NCI-H146 (cell line): Measurements from ENCODE around the gene KDM4B.

ENCODE experiments used
- DNase-seq: peaks from one replicate; lab custom pipeline; 2025; lab: John Stamatoyannopoulos, UW

Gene KDM4B

DNA sequence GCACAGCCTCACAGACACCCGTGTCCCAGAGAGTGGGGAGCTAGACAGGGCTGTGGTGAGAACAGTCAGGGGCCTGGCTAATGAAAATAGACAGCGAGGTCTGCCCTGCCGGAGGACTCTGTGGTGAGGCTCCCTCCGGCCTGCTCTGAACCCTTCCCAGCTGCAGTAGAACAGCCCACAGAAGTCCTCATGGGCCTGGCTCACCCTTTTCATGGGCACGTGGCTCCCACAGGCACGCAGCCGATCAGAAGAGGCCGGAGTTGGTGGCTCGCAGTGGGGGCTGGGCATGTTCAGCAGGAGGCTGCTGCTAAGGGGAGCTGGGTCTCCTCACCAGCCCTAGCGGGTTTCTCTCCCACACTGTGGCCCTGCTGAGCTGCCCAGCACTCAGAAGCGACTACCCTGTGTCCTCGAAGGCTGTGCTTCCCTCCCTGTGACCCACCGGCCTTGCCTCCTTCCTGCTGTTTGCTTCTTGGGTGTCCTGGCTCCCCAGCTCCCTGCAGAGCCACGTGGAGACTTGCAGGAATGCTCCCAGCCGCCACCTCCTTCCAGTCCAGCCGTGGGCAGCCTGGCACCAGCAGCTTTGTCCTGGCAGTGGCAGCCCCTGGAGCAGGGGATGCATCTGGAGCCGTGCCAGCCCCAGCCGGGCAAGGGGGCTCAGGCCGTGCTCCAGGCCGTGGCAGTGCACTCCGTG, 138.7 kb downstream of the KDM4B start:
- no peak for DNase-seq

DNA sequence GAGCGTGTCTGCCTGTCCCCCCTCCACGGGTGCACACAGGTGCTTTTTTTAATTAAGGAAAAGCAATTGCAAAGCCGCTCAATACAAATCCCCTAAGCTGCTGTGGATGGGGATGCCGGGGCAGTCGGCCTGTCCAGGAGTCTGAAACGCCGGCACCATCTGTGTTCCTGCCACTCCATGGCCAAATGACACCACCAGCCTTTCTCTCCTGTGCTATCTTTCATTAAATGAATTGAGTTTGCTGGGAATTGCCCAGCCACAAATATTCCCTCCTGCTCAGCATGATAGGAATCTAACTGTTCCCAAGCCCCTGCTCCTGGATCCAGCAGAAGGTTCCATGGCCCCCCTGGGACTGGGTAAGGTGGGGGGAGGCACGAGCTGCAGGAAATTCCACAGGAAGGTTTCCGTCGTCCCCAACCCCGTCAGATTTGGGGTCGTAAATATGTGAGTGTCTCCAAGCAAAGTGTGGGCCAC, 139.2 kb downstream of the KDM4B start:
- DNase-seq = no peak

DNA sequence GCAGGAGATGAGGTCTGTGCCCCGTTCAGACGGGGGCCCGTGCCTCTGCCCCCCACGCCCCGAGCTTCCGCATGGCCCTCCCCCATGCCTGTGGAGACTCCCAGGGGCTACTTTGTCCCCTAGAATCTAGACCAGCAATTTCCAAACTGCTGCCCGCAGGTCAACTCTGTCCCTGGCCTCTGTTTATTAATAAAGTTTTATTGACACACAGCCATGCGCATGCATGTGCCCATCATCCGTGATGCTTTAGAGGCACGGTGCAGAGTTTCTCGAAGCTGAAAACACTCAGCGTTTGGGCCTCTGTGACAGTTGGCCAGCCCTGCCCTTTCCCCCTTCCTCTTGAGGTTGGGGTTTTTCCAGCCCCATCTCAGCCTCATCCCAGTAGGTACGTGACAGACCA, 140.0 kb downstream of the KDM4B start:
- DNase-seq = no peak

DNA sequence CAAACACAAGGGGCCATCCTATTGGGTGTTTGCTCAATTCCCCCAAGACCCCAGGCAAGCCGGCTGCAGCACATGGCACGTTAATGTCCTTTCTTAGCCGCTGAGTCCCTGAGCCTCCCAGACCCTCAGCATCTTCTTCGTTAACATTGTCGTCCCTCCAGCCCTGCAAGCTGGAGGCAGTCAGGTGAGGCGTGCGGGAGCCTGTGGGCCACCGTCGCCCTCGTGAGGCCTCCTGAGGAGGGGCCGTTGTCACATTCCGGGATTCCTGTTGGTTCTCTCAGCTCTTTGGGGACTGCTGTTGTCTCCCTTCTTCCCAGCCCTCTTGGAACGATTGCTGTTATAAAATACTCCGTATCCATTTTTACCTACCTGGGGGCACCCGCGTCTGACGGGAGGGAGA, 140.6 kb downstream of the KDM4B start:
- no peak for DNase-seq

DNA sequence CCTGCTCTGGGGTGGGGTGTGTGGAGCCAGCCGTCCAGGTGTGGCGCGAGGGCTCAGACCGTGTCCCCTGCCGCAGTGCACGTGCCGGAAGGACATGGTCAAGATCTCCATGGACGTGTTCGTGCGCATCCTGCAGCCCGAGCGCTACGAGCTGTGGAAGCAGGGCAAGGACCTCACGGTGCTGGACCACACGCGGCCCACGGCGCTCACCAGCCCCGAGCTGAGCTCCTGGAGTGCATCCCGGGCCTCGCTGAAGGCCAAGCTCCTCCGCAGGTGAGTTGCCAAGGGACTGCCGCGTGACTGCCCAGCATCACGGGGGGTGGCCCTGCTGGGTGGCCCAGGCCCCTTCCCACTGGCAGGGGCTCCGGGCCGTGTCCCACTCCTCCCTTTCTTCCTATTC, 141.6 kb downstream of the KDM4B start:
- DNase-seq = no peak

DNA sequence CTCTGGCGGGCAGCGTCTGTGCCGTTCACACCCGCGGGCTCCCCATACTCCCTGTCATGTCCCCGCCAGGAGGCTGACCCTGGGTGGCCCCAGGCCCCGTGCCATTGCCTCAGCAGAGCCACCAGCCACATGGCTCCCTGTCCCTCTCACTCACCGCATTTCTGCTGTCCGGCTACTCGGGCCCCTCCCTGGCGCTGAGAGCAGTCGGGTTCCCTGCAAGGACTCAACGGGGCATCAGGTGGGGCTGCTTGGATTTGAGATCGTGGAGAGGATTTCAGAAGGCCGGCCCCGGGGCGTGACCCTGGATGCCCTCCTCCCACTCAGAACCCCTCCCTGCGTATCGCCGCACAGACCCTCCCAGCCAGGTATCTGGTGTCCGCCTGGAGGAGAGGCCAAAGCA, 142.1 kb downstream of the KDM4B start:
- no peak for DNase-seq

DNA sequence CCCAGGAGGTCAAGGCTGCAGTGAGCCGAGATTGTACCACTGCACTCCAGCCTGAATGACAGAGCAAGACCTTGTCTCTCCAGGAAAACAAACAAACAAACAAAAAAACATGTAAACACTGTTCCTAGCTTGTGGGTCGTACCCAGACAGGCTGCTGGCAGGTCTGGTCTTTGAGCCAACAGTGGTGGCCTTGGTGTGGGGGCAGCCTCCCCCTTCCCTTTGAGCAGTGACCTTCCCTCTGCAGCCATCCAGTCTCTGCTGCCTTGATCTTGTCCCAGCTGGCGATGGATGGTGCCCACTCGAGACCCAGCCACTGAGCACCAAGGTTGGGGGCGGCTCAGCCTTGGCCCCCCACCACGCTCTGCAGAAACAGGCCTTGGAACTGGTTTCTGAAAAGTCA, 143.3 kb downstream of the KDM4B start:
- no peak for DNase-seq

DNA sequence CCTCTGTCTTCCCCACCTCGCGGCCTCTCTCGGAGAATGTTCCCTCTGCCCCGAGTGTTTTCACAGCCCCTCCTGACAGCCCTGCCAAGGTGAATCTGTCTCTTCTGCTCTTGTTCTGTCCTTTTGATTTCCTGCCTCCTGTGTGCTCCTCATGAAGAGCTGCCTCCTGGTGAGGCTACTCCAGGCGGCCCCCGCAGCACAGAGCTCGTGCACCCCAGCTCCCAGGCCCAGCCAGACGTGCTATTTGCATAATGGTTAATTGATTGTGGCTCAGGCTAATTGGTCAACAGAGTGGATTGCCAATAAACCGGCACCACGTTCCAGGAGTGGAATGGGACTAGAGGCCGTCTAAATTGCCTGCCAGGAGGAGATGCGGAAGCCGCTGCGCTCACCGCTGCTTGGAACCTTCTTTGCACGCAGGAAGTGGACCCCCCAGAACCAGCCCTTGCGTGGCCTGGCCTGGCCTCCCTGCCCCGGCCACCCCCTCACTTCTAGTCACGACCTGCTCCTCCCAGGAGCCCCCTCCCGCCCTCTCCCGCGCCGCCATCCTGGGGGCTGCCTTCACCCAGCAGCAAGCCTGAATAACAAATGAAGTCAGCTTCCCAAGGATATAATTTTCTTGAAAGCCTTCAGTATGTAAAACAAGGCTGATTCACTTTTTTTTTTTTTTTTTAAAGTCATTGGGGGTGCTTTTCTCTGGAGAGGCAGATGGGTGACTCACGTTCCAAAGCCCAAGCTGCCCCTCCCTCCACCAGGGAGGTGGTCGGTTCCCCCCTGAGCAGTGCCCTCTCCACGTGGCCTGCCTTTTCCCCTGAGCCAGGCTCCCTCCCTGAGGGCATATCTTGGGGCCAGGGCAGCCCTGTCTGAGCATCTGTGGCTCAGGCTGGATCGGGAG, 144.0 kb downstream of the KDM4B start:
- no peak for DNase-seq

DNA sequence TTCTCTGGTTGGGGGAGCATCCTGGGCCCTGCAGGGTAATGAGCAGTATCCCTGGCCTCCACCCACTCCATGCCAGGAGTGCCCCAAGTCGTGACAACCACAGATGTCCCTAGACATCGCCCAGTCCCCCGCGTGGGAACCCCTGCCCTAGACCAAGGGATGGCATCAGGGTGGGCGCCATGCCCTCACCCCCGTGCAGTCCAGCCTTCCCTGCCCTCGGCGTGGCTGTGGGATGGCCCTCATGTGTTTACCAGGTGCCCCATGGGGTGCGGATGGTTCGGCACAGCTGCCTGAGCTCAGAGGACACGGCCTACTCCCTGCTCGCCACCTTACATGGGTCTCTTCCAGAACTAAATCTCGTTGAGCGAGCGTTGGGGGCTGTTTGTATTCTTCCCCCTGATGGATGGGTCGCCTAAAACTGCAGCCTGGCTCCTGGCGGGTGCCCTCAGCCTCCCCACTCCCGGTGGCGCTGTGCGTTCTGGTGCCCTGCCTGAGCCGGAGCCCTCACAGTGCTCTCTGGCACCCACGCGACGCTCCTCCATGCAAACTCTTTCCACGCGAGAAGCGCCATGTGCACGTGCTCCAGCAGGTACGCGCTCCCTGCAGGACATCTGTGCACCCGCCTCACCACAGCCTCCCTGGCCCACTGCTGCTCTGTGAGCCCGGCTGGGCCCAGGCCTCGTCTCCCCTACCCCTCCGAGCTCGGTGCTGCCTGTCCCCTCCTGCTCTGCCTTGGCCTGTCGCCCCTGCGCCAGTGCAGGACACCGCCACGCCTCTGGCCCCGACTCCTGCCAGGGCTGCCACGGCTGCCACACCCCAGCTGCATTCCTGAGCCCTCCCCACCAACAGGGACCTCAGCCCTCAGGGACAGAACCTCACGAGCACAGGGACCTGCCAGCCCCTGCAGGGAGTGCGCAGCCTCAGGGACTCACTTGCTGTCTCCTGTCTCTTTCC, 145.0 kb downstream of the KDM4B start:
- DNase-seq = no peak

DNA sequence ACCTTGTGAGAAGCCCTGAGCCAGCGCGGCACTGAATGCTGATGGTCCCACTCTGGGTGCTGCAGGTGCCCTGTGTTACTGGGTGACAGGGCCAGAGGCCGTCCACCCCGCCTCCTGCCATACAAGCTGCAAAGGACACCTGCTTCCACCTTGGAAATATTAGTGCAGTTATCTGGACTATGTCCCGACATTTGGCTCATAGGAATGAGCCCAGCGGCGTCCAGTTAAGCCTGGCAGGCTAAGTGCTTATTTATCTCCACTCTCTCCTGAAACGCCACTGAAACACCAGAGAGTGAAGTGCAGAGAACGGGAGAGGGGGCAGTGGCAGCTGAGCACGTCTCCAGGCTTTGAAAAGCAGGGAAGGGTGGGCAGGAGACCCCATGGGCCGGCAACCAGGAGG, 145.8 kb downstream of the KDM4B start:
- DNase-seq = no peak

DNA sequence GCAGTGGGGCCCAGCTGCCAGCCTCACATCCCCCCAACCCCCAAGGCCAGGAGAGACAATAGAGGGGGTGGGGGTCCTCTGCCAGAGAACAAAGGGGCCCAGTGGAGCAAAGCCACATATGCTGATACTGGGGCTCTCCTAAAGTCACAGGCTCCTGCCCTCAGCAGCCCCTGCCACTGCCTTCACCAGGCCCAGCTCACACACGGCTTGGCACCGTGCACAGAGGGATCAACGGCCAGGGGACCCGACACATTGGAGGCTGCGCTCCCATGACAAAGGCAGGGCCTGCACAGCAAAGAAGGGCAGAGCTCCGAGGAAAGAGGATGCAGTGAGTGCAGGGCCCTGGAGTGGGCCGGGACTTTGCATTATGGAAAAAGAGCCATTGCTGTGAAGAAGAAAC, 146.4 kb downstream of the KDM4B start:
- no peak for DNase-seq

DNA sequence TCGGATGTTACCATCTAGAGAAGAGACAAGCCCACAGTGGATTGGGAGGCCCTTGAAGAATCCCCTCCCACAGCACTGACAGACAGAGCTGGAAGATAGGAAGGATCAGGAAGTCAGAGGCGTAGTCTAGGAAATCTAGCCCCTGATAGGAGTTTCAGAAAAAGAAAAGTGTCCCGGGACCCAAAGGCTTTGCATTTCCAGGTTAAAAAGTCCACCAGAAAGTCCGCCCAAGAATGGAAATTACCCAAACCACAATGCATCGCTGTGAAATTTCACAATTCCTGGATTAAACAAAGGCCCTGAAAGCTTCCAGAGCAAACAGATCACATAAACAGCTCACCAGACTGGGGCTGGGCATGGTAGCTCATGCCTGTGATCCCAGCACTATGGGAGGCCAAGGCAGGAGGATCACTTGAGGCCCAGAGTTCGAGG, 146.9 kb downstream of the KDM4B start:
- DNase-seq = no peak

DNA sequence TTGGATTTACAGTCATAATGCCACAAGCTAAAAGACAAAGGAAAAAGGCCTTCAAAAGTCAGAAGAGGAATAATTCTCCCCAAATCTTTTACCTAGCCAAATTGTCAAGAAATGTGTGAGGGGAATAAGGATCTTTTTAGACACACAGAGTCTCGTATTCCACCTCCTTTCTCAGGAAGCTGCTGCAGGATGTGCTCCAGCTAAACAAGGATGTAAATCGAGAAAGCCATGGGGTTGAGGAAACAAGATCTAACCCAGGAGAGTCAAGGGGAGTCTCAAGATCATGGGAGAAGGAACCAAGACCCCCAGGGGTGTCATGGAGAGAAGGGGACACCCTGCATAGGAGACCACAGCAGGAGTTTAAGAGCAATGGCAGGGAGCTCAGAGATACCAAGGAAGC, 147.4 kb downstream of the KDM4B start:
- no peak for DNase-seq

DNA sequence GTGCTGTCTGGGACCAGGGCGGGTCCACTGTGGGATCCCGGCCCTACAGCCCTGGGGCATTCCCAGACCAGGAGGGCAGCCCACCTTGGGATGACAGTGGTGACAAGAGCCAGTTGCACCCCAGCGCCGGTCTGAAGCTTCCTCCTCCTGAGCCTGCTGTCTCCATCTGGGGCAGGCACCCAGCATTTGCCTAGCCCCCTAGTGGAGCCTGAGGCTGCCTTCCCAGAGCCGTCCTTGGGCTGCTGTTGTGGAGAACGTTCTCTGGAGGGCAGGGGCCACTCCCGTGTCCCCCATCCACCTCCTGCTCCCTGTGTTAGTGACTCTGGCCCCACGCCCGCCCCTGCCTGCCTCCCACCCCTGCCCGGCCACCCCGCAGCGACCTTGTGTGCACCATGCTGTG, 148.5 kb downstream of the KDM4B start:
- DNase-seq = no peak

DNA sequence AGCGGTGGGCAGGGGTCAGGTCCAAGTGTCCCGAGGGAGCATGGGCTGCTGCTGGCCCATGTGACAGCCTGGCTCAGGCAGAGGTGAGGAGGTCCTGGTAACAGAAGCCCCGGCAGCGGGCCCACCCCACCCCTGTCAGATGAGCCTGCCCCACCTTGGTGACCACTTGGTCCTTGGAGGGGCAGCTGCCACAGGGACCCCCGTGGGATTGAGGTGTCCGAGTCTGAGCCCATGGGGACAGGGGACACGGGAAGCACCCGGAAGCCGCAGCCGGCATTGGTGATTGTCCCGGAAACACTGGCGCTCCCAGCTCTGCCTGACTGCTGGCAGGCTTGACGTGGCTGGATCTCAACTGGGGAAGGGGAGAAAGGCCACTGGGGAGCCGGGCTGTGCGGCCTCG, 149.1 kb downstream of the KDM4B start:
- no peak for DNase-seq

DNA sequence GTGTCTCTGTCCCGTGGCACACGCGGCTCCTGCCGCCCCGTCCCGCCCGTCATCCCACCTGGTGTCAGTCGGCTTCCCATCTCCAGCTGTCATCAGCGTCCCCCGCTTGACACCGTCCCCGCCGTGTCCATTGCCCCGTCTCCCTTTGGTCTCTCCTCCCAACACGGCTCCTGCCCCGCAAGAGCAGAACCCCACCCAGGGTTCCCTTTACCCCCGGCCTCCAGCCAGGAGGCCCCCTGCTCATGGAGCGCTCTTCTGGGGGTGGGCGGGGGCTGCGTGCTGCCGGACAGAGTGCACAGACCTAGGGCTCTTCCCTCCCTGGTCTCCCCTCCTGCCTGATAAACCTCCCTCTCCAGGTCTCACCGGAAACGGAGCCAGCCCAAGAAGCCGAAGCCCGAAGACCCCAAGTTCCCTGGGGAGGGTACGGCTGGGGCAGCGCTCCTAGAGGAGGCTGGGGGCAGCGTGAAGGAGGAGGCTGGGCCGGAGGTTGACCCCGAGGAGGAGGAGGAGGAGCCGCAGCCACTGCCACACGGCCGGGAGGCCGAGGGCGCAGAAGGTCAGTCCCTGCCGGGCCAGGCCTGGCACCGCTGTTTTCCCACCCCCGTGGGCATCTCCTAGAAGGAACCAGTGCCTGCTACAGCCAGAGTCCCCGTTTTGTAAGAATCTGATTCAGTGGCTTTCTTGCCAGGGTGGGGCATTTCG, 150.5 kb downstream of the KDM4B start:
- DNase-seq = no peak

DNA sequence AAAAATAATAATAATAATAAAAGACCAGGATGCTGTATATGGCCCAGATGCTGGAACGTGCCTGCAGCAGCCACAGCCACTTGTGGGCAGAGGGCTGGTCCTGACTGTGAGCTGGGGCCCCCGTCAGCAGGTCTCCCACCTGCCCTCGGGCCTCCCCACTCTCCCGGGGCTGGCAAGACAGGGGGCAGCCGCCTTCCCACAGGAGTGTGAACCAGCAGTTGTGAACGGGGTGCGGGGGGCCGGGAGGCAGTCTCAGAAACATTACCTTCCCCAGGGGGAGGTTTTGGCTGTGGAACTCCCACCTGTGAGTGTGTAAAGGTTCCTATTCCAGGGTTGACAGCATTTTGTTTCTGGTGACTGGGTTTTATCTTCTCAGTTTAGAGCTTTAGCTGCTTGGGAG, 151.4 kb downstream of the KDM4B start:
- DNase-seq = no peak

DNA sequence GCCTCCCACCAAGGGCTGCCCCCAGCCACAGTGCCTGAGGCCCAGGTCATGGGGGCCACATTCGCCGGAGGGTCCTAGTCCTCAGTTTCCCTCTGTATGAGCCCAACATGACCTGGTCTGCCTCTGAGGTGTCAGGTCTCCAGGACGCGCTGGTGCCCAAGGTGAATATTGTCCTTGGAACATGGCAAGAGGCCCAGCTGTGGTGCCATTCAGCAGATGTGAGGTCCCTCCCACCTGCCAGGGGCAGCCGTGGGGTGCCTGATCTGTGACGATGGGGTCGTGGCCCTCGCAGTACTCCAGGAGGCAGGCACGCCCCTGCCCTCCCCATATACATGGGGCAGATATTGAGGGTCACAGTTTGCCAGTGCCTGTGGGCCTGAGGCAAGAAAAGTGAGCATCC, 151.9 kb downstream of the KDM4B start:
- DNase-seq = no peak

DNA sequence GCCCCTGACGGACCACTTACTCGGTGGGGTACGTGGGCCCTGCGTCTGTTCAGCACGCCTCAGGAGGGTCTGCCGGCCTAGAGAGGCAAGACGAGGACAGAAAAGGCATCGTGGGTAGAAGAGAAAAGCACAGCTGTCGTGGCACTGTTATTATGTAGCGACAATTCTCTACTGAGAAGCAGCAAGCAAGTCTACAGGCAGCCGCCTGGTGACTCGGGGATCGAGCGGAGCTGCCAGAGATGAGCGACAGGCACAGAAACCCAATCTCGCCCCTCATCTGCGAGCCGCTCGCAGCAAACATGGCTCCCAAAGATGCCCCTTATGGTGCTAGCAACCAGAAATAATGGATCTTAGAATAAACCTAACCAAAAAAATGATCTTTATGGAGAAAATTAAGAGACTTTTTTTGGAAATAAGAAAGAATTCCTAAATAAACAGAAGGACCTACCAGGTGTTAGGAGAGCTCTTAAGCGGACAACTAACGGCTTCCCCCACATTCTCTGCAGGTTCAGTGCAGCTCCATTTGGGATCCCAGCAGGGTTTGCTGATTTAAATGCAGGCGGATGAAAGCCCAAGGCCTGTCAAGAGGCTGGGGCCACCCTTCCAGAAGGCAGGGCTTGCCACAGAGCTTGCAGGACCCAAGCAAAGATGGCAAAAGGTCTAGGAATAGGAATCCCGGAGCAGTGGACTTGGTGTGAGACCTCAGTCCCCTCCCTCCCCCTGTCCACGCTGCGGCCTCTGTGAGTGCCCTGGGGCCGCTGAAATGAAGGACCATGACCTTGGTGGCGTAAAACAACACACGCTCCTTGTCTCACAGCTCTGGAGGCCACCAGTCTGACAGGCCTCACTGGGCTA, 152.6 kb downstream of the KDM4B start:
- DNase-seq = no peak

DNA sequence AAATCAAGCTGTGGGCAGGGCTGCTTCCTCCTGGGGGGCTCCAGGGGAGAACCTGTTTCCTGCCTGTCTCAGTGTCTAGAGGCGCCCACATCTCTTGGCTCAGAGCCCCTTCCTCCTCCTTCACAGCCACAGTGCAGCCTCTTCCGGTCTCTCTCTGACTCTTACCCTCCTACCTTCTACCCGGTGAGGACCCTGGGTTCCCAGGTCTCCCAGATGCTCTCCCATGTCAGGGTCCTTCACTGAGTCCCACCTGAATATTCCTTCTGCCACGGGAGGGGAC, 153.1 kb downstream of the KDM4B start:
- DNase-seq = no peak
